Measurements from ENCODE around the gene HERC5.
A peak's percentile ranks its signal among the peaks of the same experiment; 100 is the strongest.

HERC5 gene

GRCh38 chr4:88522702-88523324 is 65.9 kb downstream of the HERC5 start:
- peak; percentile 52 for DNase-seq (ENCODE audit: low read depth)

- peak; percentile 97 for DNase-seq (ENCODE audit: low read depth)
Observed at GRCh38 chr4:88523325-88524129, 66.6 kb downstream of the HERC5 start, which contains the start of gene PYURF. Gene PYURF, minus strand, starts transcription at chr4:88523776. Its CDS starts 76 bp downstream, at chr4:88523700.

DNA sequence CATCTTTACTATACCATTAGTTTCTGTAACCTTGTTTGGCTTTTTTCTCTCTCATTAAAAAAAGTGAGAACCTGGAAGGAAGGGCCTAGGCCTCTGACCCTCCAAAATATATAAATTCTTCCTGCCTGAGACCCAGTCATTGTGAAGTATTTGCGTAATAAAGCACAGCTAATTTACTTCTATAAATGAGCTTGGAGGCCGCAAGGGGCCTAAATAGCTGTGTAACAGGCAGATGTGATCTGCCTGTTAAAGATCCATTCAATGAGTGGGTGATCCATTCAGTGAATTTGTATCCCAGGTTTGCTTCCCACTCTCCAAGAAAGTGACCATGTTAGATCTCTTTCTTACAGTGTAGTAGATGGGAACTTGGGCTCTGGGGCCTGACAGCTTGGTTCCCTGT is 67.3 kb downstream of the HERC5 start:
- DNase-seq (ENCODE audit: low read depth) = peak; percentile 20

- DNase-seq (ENCODE audit: low read depth) = peak; percentile 48
Observed at GRCh38 chr4:88526221-88526815, 69.4 kb downstream of the HERC5 start.

DNA sequence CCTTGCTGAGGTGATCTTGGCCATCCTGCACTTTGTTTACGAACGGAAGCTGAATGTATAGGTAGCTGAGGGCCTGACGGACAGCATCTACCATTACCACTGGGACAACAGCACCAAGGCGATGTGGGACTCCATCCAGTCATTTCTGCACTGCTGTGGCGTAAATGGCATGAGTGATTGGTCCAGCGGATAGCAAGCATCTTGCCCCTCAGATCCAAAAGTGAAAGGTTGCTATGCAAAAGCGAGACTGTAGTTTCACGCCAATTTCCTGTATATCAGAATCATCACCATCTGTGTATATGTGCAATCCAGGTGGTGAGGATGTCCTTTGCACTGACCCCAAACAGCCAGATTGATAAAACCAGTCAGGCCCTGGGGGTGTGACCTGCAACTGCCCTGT is 70.9 kb downstream of the HERC5 start:
- no peak for DNase-seq (ENCODE audit: low read depth)

- DNase-seq (ENCODE audit: low read depth) = peak; percentile 26
Observed at GRCh38 chr4:88528861-88529260, 71.9 kb downstream of the HERC5 start.

- peak; percentile 49 for DNase-seq (ENCODE audit: low read depth)
Observed at GRCh38 chr4:88531549-88531948, 74.6 kb downstream of the HERC5 start.

DNA sequence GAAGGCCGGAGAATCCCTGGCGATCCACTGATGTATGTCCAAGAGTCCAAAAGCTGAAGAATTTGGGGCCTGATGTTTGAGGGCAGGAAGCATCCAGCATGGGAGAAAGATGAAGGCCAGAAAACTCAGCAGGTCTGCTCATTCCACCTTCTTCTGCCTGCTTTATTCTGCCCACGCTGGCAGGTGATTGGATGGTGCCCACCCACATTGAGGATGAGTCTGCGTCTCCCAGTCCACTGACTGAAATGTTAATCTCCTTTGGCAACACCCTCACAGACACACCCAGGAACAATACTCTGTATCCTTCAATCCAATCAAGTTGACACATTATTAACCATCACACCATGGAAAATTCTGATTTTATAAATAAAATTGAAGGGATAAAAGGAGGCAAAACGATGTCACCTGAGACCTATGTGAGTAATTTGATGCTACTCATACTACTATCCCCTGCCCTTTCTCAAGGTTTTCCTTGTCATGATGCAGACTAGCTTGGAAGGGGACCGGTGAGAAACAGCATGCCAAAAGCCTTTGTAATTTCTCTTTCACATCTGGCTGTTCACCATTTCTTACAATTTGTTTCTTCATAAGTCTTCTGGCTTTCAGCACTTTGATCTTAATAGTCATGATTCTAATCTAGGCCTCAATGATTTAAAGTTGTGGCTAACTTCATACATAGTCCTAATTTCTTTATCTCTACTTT is 76.3 kb downstream of the HERC5 start:
- DNase-seq (ENCODE audit: low read depth) = peak; percentile 82

DNA sequence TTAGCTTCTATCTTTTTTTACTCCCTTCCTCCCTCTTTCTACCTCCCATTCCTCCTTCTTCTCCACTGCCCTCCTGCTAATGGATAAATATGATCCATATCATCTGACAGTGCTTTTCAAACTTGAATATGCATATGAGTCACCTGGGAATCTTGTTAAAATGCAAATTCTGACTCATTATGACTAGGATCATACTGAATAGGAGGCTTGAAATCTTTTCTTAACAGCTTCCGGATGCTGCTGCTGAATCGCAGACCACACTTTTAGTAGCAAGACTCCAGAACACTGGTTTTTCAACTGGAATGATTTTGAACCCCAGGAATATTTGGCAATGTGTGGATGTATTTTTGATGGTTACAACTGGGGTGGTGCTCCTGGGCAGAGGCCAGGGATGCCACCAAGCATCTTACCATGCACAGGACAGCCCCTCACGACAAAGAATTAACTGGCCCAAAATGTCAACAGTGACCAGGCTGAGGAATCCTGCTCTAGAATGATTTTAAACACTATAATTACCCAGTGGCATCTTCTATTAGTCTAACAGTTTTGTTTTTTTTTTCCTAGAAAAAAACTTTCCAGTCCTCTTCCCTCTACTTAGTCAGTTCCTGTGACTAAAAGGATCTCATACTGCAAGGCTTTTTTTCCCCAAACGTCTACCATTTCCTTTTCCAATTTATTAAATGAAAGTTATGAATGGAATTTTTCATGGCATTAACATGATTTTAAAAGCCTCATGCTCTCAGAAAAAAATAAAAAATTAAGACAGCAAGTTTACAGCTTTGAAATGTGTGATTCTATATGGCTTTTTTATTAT is 77.2 kb downstream of the HERC5 start:
- DNase-seq (ENCODE audit: low read depth) = peak; percentile 99

DNA sequence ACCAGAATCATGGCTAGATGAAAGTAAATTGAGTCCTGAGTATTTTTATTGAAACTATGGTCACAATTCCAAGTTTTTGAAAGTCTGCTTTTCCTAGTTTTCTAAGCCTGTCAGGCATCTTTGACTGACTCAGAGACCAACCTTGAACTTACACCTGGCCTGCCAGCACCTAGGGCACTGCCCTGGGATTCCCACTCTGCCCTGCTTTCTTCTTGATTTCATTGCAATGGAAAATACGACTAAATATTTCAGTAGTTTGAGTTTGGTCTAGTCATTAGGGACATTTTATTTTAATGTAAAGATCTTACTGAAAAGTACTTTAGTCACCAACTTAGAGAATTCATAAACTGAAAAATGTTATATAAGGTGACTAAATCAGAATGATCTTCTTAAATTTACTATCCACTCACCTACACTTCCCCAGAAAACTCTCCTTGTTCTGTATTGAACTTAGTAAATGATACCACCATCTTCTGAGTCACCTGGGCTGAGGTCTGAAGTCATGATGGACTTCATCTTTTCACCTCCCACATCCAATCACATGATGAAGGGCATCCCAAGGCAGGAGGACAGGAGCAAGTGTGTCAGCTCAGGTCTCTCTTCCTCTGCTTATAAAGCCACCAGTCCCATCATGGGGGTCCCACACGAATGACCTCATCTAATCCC is 78.3 kb downstream of the HERC5 start:
- peak; percentile 34 for DNase-seq (ENCODE audit: low read depth)

GRCh38 chr4:88537709-88538108 is 80.8 kb downstream of the HERC5 start:
- no peak for DNase-seq (ENCODE audit: low read depth)

DNA sequence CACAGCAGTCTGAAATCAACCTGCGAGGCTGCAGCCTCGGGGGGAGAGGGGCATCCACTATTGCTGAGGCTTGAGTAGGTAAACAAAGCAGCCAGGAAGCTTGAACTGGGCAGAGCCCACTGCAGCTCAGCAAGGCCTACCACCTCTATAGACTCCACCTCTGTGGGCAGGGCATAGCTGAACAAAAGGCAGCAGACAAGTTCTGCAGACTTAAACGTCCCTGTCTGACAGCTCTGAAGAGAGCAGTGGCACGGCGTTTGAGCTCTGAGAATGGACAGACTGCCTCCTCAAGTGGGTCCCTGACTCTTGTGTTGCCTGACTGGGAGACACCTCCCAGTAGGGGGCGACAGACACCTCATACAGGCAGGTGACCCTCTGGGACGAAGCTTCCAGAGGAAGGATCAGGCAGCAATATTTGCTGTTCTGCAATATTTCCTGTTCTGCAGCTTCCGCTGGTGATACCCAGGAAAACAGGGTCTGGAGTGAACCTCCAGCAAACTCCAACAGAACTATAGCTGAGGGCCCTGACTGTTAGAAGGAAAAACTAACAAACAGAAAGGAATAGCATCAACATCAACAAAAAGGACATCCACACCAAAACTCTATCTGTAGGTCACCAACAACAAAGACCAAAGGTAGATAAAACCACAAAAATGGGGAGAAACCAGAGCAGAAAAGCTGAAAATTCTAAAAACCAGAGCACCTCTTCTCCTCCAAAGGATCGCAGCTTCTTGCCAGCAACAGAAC is 82.6 kb downstream of the HERC5 start:
- peak; percentile 59 for DNase-seq (ENCODE audit: low read depth)

DNA sequence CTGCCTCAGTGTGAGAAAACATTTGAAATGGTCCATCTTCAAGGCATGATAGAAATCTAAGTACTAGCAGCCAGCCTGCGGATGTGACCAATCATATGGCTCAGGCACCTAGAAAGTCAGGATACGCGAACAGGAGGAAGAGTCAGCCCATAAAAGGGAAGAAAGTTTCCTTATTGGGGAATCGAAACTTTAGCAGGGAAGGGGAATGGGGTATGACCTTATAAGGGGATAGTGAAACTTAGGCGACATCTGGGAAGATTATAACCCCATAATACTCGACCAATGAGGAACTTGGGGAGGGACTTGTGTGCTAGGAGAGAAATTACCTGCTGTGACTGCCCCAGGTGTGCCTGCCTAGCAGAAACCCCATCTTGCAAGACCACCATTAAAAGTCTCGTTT is 92.9 kb downstream of the HERC5 start:
- no peak for DNase-seq (ENCODE audit: low read depth)

Measured in ELR (cell line).